ENCODE measurements around the gene SLC6A4.
"Not testable (repeated sequence)": the region's sequence is repeated elsewhere in the genome, so short reads cannot be mapped to it uniquely, and the experiment has no call there.

SLC6A4 gene

DNA sequence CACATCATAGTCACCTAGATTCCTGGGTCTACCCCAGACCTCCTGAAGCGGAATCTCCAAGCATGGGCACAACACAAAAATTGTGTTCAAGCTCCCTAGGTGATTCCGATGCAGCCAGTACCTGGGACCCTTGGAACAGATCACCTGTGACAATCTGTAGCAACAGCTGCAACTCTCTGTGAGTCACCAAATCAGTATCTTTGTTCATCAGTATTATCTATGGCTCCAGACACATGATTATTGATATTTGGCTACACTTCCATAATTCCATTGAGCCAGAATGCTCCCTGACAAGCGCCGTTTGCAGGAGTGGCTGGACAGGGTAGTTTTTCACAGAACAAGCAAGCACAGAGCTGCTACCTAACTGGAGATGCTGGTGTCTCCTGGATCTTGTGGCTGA, 16.2 kb downstream of the SLC6A4 start:
- no peak for DNase-seq (ENCODE audit: low read depth)

DNA sequence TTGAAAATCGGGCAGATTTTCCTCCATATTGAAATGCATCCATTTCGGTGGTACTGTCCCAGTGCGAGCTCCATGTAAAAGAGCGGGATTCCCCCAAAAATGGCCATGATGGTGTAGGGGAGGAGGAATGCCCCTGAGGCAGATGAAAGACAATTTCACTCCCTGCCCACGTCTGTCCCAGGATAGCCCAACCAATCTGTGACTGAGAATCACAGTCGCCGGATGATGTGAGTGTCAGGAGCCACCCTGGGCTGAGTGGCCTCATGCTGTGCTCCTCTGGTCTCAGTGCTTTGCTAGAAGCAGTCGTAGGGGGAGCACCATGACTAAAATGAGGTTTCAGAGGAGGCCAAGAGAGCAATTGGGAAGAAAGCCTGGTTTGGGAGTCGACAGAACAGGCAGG, 16.7 kb downstream of the SLC6A4 start:
- no peak for DNase-seq (ENCODE audit: low read depth)

GRCh38 chr17:30217746-30218245, 17.7 kb downstream of the SLC6A4 start:
- DNase-seq (ENCODE audit: low read depth) = no peak

DNA sequence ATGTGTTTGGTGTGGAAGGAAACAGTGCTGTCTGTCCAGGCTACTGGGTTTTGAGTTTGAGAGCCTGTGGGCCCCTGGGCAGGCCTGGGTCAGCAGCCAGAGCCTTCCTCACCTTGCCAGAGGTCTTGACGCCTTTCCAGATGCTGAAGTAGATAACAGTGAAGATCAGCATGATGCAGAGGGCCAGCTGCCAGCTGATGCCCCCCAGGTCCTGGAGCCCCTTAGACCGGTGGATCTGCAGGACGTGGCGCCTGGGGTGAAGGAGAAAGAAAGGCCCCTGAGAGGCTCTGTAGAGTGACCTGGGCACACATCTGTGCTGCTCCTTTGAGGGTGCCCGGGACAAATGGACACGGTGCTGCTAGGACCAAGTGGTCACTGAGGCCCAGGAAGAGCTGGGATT, 18.4 kb downstream of the SLC6A4 start:
- DNase-seq (ENCODE audit: low read depth) = no peak

- no peak for DNase-seq (ENCODE audit: low read depth)
These were observed 22.7 kb downstream of the SLC6A4 start for GRCh38 chr17:30212750-30213149.

DNA sequence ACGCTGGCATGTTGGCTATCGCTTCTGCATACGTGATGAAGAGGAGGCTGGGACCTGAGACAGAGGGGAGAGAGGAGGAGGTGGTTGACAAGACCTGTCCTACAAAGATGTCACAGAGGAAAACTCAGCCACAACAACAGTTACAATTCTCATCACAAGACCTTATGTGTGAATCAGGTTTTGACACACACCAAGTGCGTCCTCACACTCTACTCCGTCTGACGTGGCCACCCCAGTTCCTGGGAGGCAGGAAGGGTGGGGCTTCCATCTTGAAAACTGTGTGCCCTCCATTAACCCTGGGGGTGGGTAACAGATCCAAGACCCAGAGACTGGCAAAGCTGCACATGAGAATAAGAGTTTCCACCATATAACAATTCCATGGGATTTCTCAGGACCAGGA, 24.1 kb downstream of the SLC6A4 start:
- DNase-seq (ENCODE audit: low read depth) = no peak

GRCh38 chr17:30210901-30211300, 24.6 kb downstream of the SLC6A4 start:
- no peak for DNase-seq (ENCODE audit: low read depth)

DNA sequence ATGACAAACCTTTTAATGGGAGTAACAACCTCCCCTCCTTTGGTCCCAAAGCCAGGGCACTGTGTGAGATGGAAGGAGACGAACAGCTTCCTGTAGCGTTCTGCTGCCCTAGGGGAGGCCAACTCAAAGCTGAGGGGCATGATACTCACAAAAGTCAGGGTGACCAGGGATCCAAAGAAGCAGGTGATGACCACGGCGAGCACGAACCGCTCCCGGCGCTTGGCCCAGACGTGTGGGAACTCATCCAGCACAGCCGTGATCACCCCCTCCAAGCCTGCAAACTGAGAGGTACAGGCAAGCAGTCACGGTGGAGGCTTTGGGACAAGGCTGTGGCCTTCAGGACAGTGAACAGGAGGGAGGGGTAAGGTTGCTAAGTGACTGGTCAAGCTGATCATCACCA, 25.1 kb downstream of the SLC6A4 start:
- no peak for DNase-seq (ENCODE audit: low read depth)

DNA sequence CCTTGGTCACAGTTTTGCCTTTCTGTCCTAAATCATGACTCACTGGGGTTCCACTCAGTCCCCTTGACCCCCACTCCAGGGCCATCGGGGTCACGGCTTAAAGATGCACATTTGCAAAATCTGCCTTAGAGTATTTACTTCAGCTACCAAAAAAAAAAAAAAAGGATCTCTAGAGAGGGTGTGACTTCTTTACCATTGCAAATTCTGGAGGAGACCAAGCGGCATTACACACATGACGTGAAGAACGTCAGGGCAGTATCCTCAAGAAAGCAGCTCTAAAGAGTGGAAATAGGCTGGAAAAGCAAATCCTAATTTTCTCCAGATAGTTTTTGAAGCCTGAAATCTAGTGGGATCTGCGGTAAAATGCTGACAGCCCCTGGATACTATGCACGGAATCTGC, 25.6 kb downstream of the SLC6A4 start:
- DNase-seq (ENCODE audit: low read depth) = no peak

GRCh38 chr17:30208214-30208613, 27.3 kb downstream of the SLC6A4 start:
- DNase-seq (ENCODE audit: low read depth) = no peak

DNA sequence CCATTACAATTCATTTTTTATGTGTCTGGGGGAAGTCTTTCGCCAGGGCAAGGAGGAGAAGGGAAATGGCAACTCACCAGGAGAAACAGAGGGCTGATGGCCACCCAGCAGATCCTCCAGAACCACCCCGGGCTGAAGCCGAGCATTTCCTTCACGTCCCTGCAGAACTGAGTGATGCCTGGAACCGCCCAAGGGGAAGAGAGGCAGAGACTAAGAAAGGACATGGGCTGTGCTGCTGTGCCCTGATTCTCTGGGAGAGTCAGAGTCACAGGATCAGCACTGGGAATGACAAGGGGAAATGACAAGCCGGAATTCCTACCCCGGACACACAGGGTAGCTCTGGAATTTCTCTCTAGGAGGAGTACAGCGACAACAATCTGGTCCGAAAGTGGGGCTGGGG, 27.8 kb downstream of the SLC6A4 start:
- no peak for DNase-seq (ENCODE audit: low read depth)

DNA sequence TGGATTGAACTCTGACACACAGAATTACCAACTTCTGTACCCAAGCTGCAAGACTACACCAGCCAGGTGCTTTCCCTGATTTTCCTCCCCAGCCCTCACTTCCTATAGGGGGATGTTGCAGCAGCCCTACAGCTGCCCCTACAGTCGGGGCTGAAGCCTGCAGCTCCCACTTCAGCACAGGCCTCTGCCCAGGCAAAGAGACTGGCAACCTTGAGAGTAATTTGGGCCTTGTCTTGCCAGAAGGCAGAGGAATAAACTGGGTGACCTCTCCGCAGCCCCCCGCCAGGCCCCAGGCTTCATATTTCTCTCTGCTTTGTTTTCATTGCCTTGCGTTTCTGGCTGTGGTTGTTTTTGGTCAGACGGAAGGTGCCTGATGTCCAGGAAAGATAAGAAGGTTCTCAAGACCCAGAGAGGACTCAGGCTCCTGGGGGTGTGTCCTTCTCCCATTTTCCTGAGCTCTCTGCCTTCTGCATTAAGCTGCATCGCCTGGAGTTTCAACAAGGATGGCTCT, 32.0 kb downstream of the SLC6A4 start:
- DNase-seq (ENCODE audit: low read depth) = no peak

DNA sequence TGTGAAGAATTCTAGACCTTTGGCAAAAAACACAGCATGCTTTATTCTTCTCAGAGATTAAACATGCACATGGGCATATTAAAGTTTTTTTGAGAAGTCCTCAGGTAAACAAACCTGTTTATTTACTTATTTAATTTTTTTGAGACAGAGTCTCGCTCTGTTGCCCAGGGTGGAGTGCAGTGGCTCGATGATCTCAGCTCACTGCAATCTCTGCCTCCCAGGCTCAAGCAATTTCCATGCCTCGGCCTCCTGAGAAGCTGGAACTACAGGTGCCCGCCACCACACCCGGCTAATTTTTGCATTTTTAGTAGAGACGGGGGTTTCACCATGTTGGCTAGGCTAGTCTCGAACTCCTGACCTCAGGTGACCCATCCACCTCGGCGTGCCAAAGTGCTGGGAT, 34.8 kb downstream of the SLC6A4 start:
- not testable (repeated sequence) for DNase-seq (ENCODE audit: low read depth)

GRCh38 chr17:30200106-30200505, 35.4 kb downstream of the SLC6A4 start:
- DNase-seq (ENCODE audit: low read depth) = no peak

DNA sequence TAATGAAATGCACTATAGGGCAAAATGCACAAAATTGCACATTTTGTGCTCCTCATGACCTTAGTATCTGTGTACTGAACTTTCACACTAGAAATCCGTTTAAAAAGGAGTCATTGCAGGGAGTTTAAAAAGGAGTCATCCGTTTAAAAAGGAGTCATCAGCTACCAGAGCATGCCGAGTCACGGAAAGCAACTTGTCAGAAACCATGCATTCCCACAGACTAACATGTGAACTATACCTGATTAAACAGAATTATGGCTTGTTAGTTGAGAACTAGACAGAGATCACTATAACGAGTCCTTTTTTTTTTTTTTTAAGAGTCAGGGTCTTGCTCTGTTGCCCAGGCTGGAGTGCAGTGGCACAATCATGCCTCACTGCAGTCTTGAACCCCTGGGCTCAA, 35.9 kb downstream of the SLC6A4 start:
- no peak for DNase-seq (ENCODE audit: low read depth)

GRCh38 chr17:30197416-30197815, 38.1 kb downstream of the SLC6A4 start:
- no peak for DNase-seq (ENCODE audit: low read depth)

- no peak for DNase-seq (ENCODE audit: low read depth)
These were observed 39.0 kb downstream of the SLC6A4 start for GRCh38 chr17:30196504-30196903.

DNA sequence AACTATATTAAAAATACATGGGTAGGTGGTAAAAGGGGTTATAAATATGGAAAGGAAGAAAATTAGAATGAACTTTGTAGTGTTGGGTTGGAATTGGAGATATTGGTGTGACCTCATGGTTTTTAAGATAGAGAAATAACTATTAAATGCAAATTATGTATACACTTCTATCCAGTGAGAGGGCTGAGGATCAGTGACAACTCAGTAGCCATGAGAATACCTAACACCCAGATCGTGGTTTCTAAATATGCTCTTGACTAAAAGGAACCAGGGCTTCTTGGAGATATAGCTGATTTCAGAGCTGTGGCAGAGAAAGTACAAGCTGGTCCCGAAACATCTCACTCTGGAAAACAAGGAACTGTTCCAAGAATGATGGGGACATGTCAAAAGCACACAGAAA, 44.4 kb downstream of the SLC6A4 start:
- DNase-seq (ENCODE audit: low read depth) = no peak

DNA sequence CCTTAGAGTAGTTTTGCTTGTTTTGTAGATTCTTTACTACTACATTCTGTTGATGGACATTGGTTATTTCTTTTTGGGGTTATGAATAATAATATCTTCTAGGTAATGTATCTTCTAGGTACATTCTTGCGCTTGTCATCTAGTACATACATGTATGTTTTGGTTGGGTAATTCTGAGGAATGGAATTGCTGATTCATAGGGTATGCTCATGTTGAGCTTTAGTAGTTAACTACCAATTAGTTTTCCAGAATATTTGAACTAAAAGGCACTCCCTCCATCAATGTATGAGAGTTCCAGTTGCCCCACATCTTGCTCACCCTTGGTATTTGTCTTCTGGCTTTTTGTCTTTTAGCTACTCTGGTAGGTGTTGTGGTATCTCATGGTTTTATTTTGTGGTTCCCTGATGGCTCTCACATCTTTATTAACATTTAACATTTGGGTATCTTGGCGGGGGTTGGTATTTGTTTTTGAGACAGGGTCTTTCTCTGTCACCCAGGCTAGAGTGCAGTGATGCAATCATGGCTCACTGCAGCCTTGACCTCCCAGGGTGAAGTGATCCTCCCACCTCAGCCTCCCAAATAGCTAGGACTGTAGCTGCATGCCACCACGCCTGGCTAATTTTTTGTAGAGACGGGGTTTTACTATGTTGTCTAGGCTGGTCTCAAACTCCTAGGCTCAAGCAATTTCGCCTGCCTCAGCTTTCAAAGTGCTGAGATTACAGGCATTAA, 47.1 kb downstream of the SLC6A4 start:
- DNase-seq (ENCODE audit: low read depth) = peak; percentile 17

- peak; percentile 27 for DNase-seq (ENCODE audit: low read depth)
These were observed 47.9 kb downstream of the SLC6A4 start for GRCh38 chr17:30187573-30187972.

DNA sequence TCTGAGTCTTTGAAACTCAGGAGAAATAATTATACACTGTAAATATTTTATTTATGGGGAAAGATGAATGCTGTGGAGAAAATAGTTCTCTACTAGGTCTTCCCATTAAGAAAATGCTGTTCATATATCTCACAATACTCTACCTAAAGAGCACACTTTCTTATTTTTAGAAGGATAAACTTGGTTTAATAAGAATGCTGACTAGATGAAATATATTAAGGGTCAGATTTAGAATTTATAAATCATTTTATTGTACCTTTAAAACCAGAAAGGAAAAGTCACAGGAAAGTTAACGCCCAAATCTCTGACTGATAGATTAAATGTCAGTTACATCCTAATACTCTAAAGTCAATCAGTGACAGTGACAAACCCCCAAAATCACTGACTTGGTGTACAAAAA, 48.7 kb downstream of the SLC6A4 start:
- no peak for DNase-seq (ENCODE audit: low read depth)

DNA sequence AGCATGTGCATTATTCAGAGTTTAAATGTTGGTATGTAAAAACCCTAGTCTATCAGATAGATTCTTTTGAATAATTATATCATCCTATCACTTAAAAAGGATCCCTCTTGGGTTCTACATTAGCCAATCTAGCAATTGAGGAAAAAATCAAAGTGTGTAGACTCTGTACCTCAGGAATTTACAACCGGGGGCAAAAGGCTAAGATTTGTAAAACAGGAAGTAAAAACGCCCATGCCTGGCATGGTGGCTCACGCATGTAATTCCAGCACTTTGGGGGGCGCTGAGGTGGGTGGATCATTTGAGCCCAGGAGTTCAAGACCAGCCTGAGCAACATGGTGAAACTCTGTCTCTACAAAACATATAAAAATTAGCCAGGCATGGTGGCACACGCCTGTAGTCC, 58.6 kb downstream of the SLC6A4 start:
- no peak for DNase-seq (ENCODE audit: low read depth)

- no peak for DNase-seq (ENCODE audit: low read depth)
These were observed 60.9 kb downstream of the SLC6A4 start for GRCh38 chr17:30174556-30174955.

- peak; percentile 32 for DNase-seq (ENCODE audit: low read depth)
These were observed 61.8 kb downstream of the SLC6A4 start for GRCh38 chr17:30173649-30174048.
